Stimulated activated CD4-positive, alpha-beta T cell treated with anti-CD3 and anti-CD28 coated beads, Interleukin-1b, Interleukin-23, amount 100 ng/mL, for 1 hour (primary cell): ENCODE data around the gene CACNA2D2.
A peak's percentile ranks its signal among the peaks of the same experiment; 100 is the strongest.

Experiments
- DNase-seq, 2 donors: peaks; one replicate each; pipeline ENCODE4 v3.0.0-alpha.2; 2020; ENCODE audit warnings: low read depth in 2 of 2

CACNA2D2 gene

DNA sequence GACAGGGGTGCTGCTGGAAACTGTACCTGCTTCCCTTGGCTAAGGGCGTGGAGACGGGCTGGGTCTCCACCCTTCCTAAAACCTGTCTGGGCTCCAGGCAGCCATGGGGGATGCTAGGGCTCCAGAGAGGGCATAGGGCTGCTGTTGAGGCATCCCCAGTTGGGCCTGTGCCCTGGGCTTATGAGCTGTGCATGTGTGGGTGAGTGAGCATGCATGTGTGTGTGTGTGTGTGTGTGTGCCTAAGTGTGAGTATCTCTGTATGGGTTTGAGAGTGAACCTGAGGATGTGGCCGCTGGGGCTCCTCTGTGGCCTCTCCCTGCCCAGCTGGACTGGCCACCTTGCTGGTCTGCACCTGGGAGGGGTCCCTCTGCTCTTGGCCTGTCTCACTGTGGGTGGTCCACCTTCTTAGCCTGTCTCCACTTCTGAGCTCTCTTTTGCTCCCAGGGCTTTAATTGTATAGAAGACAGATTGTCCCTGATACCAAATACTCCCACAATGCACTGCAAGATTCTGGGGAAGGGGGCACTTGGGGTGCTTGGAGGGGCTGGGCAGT lies 132.2 kb downstream of the CACNA2D2 start:
- no peak for DNase-seq

DNA sequence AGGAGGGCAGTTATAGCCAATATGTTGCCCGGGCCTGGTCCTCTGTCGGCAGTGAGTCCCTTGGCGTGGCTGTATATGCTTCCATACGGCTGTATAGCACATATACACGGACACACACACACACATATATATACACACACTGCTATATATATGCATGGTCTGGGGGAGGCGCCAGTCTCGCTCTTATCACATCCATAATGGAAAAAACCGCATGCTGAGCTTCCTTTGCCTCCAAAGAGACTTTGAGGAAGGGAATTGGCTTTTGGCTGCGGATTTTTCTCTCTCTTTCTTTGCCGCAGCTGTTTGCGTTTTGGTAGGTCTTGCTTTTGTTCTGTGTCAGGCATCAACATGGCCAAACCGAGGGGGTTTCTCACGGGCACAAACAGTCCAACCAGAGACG lies 132.8 kb downstream of the CACNA2D2 start:
- DNase-seq, result no peak

GRCh38 chr3:50369012-50369670 lies 134.3 kb downstream of the CACNA2D2 start:
- no peak for DNase-seq

GRCh38 chr3:50365842-50366220 lies 137.6 kb downstream of the CACNA2D2 start:
- DNase-seq, result no peak

- peak; percentile 90 to 93 for DNase-seq
Measured at GRCh38 chr3:50365080-50365841, 138.2 kb downstream of the CACNA2D2 start.

DNA sequence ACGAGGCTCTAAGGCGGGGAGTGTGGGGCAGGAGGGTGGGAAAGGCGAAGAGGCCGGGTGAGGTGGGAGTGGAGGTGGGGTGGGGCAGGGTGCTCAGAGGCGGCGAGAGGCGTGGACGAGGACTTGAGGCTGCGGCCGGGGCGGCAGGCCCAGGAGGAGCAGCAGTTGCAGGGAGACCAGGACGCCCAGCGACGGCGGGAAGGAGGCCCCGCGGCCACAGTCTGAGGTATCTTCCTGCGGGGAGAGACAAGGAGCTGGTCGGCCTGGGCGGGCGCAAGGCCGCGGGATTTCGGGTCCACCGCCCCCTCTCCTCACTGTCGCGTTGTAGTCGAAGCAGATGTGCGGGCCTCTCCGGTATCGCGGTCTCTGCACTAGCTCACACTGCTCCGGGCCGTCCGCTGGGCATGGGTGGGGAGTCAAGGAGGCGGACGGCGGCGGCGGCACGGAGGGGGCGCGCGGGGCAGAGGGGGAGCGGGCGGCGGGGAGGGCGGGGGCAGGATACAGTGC lies 138.8 kb downstream of the CACNA2D2 start:
- DNase-seq, result no peak

GRCh38 chr3:50359760-50360110 lies 143.7 kb downstream of the CACNA2D2 start:
- DNase-seq, result no peak

DNA sequence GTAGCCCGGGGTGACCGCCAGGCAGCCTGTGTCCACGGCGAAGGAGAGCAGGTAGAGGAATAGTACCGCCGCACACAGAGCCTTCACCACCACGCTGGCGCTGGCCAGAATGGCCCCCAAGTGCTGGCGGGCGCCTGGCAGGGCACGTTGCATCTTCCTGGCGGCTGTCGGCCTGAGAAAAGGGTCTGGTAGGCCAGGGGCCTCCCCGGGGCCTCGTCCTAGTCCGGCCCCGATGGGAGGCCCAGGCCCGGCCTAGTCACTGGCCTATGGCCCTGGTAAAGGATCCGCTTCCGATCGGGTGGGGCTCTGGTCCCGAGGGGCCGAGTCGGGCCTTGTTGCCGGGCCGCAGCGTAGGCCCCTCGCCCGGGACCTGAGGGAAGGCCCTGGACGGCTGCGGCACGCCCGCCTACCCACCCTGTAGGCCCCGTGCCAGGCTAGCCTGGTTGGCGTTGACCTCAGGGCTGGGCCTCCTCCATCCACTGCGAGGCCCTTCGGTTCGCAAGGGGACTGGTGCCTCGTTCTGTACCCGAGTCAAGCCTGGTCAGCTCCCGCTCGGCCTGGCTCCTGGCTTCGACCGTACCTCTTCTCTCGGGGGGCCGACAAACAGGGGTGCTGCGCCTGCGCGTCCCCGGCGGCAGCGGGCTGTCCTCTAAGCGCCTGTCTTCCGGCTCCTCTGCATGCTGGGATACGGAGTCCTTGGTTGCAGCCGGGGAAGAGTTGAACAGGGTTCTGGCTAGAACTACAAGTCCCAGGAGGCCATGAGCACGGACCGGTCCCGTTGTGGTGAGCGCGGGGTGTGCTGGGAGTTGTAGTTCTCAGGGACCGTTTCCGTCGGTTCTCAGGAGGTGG lies 144.3 kb downstream of the CACNA2D2 start, which contains the start of gene TMEM115:
Gene TMEM115 (minus strand): TSS at position 611 of the 849 bp plus-strand sequence. CDS start 458 bp downstream, at position 153.
- DNase-seq, result peak; percentile 83 to 91

GRCh38 chr3:50358355-50358910 lies 145.0 kb downstream of the CACNA2D2 start:
- DNase-seq, result no peak

DNA sequence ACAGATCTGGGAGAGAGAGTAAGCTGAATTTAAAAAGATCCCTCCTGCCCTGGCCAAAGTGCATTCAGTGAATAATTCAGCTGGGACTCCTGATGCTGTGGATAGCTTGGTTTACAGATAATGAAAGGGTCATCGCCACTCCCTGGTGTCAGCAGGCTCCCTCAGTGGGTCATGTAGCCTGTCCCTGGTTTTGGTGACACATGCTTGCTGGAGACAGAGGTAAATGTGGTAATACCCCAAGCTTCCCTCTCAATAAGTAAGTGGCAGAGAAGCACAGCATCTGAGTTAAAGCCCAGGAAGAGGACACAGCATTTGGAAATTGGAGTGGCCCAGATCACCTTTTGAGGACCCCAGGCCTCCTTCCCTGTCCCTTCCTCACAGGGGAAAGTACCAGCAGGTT lies 146.0 kb downstream of the CACNA2D2 start:
- no peak for DNase-seq

DNA sequence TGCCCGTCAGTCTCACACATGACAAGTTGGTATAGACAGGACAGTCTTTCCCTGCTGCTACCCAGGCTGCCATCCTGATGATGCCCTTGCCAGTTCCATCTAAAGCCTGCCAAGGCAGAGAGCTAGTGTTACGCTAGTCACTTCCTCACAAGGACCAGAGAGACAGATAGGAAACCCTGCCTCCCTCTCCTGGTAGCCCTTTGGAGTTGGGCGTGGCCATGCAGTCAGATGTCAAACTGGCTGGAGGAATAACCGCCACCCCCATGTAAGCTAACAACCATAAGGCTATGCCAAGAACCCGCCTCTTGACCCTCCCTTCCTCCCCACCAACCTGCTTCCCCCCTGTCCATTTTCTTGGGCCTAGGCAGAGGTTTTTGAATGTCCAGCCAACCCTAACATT lies 146.9 kb downstream of the CACNA2D2 start:
- no peak for DNase-seq

GRCh38 chr3:50355829-50356552 lies 147.4 kb downstream of the CACNA2D2 start:
- DNase-seq, result no peak

DNA sequence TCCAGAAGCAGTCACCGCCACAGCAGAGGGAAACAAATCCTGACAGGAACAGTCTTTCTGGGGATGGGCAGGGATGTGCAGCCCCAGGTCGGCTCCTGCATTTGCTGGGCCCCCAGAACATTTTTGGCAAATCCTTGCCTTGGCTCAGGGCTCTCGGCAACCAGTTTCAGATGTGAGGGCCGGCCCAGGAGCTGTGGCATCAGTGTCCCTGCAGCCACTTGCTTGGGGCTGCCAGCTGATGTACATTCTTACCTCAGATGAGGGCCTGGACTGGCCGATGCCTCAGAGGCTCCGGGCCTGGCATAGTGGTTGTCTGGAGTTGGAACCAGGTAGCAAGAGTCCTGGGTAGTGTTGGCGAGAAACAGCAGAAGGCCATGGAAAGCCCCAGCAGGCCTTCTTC lies 148.6 kb downstream of the CACNA2D2 start:
- DNase-seq, result no peak

- no peak for DNase-seq
Measured at GRCh38 chr3:50354186-50354764, 149.2 kb downstream of the CACNA2D2 start.

DNA sequence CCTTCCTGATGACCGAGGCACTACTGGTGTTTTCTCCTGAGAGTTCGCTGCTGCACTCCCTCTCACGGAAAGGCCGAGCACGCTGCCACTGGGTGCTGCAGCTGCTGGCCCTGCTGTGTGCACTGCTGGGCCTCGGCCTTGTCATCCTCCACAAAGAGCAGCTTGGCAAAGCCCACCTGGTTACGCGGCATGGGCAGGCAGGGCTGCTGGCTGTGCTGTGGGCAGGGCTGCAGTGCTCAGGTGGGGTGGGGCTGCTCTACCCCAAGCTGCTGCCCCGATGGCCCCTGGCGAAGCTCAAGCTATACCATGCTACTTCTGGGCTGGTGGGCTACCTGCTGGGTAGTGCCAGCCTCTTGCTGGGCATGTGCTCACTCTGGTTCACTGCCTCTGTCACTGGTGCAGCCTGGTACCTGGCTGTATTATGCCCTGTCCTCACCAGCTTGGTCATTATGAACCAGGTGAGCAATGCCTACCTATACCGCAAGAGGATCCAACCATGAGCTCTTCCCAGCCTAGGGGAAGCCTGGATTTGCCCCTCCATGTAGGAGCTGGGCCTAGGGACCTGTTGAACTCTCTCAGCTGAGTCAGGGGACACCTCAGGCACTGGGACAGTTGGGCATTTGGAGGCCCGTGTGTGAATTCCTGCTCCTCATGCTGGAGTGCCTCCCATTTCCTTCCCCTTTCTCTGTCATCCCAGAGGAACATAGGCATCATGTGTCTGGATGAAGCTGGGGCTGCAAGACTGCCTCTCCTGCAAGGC lies 150.0 kb downstream of the CACNA2D2 start:
- DNase-seq, result no peak

GRCh38 chr3:50352781-50353180 lies 150.7 kb downstream of the CACNA2D2 start:
- DNase-seq, result no peak

DNA sequence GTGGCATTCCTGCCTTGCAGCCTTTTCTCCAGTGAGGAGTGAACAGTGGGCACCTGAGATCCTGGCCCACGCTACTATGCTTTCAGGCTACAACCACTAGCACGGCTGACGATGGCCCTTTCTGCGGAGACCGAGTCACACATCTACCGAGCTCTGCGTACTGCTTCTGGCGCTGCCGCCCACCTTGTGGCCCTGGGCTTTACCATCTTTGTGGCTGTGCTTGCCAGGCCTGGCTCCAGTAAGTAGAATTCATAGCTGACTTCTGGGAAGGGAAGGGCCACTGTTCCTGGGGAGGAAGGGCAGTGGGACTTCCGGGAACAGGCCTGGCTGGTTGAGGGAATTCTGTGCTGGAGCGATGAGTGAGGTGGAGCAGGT lies 152.1 kb downstream of the CACNA2D2 start:
- DNase-seq, result no peak

GRCh38 chr3:50350527-50351322 lies 152.7 kb downstream of the CACNA2D2 start, which contains the start of the genes CYB561D2 and NPRL2:
TSS of gene CYB561D2 (plus strand) at chr3:50350862. CDS start at chr3:50351434, 572 bp downstream.
TSS of gene NPRL2 (minus strand) at chr3:50350775. CDS start at chr3:50350652, 123 bp downstream.
- DNase-seq, result peak; percentile 96 to 98

GRCh38 chr3:50350213-50350526 lies 153.3 kb downstream of the CACNA2D2 start:
- no peak for DNase-seq
